NCI-H146 treated with DMSO at 0.1 percent for 48 hours (cell line): ENCODE data around the gene DAD1.

Experiments used
- DNase-seq: peaks from one replicate; lab custom pipeline; 2025; ENCODE audit not compliant: unreplicated experiment; lab: John Stamatoyannopoulos, UW

Gene DAD1

DNA sequence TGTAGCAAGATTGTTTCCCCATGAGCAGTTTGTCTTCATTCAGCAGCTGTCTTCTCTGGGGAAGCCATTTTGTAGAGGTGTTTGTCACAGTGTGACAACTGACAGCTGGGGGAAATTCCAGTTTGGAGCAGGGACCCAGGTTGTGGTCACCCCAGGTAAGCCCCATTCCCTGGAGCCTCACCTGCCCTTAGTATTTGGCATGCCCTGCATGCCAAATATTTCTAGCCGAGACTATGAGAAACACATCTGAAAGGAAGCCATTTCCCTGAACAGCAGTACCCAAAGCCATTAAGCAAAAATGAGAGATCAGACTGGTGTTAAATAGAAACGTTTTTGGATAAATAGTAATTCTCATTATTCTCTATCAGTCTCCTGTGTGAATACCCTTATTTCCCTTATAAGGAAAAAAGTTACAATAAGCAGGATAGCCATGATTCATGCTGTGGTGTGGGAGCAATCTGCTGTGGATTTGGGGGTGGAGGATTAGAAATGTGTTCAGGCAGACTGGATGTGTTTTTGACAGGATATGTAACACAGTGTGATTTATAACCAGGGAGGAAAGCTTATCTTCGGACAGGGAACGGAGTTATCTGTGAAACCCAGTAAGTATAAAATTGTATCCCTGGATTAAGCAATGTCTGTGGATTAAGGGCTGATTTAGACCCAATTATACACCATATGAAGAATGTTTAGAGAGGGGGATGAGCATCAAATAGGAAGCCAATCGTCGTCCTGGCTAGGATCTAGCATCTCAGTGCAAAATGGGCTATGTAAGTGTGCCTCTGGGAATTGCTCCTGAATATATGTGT, 68.9 kb downstream of the DAD1 start:
- no peak for DNase-seq

DNA sequence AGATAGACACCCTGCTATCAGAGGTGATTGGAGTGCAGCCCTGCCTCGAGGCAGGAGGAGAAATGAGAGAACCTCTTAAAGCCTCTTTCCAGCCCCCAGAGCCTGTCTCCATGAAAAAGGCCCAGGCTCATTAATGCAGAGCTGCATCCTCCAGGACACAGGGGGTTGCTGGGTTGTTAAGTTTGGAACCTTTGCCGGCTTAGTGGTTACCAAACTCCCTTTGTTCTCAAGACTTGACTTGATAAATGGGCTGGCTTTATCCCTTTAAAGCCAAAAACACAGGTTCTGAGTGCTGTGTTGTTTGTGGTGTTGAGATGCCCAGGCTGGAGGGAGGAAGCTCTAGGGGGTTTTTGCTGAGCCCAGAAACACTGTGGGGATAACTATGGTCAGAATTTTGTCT, 71.0 kb downstream of the DAD1 start:
- DNase-seq: no peak

DNA sequence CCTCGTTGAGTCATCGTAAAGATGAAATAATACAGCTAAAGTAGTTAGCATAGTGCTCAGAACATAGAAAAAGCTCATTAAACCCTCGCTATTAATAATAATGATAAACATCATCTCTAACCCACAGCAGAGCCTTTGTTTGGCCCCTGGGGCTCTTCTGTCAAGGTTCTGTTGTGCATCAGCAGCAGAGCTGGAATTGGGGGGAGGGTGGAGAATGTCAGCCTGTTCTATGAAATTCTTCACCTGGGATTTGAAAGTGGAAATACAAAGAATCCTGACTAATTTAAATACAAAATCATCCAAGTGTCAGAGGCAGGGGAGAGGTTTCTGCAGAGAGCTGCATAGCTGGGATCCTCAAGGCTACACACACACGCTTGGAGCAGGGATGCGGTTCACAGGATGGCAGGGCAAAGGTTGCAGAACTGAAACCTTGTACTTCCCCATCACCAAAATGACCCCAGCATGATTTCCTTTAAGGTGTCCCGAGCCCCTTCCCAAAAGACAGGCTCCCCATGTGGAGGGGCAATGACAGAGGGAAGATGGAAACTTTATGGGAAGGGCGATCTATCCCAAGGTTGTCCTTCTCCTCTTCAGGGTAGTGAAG, 71.8 kb downstream of the DAD1 start:
- no peak for DNase-seq

DNA sequence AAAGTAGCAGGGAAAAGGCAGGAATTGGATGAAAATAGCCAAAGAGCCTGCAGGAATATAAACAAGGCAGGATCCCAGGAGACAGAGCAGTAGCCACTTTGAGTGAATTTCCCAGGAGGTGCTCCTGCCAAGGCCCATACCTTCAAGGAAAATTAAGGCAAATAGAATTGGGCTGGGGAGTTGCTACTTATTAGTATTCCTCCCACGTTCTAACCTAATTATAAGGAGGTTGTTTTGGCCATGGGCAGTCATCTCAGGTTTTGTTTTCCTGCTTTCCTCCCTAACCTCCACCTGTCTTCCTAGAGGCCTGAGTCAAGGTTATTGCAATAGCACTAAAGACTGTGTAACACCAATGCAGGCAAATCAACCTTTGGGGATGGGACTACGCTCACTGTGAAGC, 73.1 kb downstream of the DAD1 start:
- no peak for DNase-seq
